Stimulated activated CD4-positive, alpha-beta T cell treated with anti-CD3 and anti-CD28 coated beads, Interleukin-2, amount 100 ng/mL, for 4 hours (primary cell): ENCODE data around the gene DUSP2.

Source experiments
- DNase-seq: peaks from one replicate; pipeline ENCODE4 v3.0.0-alpha.2; 2020; ENCODE audit warnings: low read depth

The DUSP2 gene

DNA sequence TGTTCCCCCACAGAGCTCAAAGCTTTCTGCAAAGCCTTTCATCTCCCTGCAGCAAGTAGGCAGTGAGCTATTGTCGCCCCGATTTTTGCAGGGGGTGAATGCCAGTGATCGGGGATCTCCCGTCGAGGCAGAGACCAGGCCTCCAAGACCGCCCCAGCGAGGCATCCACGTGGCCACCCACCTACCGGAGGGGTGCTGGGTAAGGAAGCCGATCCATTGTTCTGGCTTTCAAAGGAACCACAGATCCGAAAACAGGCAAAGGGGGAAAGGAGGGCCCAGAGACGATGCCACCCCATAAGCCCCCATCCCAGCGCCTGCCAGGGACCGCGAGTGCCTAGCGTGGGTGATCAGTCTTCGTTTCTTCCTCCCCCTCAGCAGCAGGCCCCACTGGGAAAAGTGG lies 31.3 kb downstream of the DUSP2 start:
- no peak for DNase-seq

DNA sequence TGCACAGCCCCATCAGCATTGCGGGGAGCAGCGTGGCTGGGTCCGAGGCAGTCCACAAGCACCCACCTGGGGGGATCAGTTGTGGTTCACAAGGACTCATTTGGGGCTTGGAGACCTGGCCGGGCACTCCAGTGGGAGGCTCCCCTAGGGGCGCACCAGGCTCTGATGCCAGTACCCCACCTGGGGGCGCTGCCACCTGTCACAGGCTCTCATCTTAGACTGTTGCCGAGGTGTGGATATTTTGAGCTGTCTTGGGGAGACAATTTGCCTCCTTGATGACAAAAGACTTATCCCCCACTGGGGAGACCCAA lies 31.9 kb downstream of the DUSP2 start:
- DNase-seq, result no peak

DNA sequence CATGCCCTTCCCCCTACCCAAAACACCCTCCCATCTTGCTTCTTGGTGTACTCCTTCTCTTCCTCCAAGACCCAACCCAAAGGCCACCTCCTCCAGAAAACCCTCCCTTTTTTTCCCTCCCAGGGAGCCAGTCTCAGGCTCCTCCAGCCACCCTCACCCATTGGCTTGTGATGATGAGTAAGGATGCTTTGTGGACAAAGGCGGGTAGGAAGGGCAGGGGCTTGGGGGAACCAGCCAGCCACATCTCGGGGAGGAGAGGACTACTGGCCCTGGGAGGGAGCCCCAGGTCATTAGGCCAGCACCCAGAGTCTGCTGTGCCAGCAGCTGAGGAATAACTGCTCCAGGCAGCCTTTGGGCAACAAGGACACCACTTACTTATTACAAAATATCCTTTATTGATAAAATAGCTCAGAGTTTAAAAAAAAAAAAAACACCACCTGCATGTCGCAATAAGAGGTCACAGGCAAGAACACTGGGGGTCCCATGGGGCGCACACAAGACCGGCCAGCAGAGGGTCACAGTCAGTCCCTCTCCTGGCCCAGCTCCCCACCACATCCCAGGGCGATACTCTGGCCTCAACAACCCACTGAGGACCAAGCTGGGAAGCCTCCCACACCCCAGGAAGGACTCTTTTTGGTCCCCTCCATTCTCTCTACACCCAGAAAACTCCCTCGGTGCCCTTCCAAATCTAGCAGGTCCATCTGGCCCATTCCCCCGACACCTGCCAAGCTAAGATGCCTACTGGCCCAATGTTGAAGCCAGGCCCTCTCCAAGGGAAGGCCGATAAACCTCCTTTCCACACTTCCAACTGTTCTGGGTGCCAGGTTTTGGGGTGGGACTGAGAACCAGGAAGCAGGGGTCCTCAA lies 32.5 kb downstream of the DUSP2 start:
- DNase-seq, result no peak

DNA sequence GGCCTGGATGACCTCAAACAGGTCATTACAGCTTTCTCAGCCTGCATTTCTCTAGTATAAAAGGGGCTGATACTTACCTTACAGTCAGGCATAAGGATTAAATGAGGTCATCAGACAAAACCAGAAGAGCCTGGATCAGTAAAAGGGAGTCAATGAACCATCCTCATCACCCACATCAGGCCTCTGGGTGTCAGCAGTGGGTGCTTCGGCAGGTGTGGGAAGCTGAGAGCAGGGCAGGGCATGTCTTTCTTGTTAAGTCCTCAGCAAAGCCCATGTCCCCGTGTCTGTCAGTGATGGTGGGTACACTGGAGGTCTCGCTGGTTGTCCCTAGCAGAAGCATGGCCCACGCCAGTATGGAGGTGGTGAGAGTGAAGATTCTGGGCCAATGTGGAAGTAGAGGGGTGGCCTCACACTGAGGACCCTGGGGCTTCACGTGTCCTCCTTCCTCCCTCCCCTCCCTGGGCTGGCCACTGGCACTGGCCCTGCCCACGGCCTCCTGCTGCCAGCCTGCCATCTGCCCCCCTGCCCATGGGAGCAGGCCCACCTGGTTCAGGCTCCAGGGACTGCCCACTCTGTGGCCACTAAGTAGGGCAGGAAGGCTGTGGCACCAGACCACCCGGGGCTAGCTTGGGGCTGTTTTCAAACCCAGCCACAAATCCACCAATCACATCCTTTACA lies 33.3 kb downstream of the DUSP2 start:
- no peak for DNase-seq

DNA sequence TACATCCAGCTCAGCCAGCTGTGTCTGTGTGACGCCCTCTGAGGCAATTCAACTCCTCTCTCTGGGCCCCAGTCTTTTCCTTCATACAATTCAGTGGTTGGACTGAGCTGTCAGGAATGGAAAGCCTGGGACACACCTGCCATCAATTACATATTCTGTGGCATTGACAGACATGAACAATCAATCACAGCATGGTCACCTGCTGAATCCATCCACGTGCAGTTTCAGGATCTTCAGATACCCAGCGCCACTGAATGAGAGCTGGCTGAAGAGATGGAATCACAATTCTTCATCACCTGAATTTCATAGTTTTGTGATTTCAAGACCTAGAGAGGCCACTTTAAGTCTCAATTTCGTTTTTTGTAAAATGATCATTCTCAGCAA lies 34.0 kb downstream of the DUSP2 start:
- no peak for DNase-seq

DNA sequence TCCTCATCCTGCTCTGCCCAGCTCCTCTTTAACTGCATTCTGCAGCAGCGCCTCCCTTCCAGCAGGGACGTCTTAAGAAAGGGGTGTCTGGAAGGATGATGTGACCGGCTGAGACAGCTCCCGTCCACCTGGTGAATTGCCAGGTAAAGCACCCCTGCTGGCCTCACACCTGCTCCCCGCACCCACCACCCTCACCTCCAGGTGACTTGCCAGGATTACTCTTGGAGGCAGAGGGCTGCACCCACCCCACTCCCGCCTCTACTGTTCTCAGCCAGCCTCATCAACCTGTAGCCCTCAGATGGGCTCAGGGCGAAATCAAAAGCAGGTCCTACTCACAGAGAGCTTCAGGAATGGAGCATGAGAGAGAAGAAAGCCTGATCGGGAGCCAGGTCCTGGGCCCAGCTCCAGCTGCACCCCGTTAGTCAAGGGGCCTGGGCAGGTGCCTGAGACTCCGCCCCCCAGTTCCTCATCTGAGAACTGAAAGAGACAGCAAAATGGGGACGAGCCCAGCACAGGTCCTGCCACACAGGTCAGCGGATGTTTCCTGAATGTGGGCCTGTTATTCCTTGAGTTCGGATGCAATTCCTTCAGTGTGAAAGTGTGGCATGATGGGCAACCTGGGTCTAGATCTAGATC lies 34.5 kb downstream of the DUSP2 start:
- DNase-seq, result no peak

DNA sequence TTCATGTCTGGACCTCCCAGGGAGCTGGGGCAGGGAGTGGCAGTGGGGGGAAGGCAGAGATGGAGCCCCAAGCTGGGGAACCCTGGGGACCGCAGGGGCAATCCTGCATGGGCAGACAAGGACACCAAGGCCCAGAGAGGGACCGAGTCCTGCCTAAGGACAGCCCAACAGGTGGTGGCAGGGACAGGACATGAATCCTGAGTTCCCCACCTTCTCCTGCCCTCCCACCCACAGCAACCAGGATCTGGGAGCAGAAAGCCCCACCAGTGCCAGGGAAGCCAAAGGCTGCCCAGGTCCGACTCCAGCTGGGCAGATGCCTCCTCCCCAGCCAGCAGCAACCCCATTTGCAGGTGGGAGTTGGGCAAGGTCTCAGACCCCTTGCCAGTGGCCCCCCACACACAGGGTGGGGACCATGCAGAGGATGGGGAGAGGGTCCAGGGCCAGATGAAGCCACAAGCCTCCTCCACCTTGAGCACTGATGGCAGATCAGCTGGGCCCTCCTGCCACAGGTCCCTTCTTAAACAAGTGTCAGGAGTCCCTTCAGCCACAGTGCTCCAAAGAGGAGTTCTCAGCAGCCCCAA lies 35.2 kb downstream of the DUSP2 start:
- no peak for DNase-seq

DNA sequence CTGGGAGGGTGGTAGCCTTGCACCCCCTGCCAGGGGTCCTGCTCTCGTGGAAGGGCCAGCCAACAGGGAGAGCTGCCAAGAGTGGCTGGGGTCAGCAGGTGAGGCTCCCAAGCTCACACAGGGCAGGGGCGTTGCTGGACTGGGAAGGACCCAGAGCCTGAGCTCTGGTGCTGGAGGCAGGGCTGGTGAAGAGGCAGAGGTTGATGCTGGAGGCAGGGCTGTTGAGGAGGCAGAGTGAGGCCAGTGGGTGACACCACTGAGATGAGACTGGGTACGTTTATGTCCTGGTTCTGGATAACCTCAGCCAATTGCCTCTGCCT lies 35.9 kb downstream of the DUSP2 start:
- no peak for DNase-seq

DNA sequence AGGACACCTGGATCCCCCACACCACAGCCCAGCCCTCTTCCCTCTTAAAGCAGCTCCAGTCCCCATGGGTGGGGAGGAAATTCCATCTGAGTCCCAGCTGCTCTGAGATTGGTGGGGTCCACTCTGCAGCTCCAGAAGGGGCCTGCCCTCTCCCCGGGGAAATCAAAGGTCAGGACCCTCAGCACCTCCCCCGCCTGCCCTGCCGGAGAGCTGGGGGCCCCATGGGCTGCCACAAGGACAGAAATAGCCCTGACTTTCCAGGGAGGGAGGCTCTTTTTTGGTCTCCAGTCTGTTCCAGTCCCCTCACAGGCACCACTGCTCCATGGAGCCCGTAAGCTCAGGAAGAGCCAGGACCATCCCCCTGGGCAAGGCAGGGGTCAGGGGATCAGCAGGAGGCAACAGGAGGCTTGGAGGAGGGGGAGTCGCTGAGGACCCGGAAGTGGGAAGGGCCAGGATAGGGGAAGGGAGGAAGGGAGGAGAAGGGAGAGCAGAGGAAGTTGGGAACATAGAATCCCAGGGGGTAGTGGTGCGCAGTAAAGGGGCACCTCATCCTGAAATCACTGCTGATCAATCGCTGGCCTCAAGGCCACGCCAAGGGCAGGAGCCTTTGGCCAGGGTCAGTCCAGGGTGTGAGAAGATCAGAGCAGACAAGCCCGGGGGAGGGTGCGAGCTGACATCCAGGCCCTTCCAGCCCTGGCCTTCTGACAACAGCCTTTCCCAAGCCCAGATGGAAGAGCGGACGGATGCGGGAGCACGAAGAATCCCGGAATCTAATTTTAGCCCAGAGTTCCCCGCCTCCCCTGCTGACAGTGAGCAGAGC lies 36.5 kb downstream of the DUSP2 start:
- DNase-seq, result no peak

DNA sequence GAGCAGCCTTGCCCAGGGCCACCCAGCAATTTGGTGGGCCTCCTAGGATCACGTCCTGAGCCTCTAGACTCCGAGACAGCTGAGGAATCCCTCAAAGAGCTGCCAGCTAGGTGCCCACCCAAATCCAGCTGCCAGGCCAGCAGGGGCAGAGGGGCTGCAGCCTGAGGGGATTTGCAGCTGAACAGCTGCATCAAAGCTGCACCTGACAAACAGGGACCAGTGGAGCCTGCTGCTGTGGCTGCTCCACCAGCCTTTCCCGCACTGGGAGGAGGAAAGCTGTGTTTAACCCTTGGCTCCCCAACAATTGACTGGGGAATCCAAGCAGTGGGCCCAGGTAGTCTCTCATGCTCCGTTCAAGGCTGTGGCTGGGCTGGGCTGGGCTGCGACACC lies 37.1 kb downstream of the DUSP2 start:
- no peak for DNase-seq

DNA sequence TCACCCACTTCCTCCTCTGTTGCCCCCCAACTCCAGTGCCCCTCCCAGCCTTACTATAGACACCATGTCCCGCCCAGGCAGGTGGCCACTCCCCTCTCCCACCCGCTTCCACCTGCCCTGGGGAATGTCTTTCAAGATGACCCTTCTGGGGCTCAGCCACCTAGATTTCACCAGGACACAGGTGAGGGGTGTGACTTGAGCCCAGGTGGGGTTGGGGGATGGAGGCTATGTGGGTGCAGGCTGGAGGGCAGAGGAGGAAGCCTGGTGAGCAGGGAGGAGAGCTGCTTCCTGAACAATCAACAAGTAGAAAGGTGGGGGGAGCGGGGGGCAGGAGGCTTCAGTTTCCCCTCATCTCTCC lies 37.6 kb downstream of the DUSP2 start:
- no peak for DNase-seq

DNA sequence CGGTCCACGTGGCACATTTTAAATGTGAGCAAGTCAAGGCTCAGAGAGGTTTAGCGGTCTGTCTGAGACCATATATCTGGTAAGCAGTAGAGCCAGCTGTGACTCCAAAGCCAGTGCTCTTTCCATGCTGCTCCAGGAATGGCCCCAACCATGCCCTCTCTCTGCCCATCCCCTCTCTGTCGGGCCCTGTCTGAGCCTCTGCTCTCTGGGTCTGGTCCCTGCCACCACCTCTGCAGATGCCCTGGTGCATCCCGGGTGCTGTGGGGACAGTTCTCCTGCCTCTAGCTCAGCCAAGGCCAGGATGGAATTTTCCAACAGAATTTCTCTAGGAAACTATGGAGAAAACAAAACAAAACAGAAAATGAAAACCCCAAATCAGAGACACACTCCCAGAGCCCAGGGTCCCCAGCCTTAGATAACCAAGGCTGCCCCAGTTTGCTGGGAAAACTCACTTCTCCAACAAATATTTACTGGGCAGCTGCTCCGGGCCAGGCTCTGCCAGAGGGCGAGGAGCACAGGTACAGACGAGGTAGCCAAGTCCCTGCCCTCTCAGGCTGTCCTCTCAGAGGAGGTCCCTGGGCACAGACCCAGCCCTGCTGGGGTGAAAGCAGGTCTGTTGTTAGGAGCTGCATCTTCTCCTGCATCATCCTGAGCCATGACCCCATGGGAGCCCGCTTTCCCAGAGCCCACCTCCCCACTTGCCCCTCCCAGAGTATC lies 38.1 kb downstream of the DUSP2 start:
- no peak for DNase-seq

DNA sequence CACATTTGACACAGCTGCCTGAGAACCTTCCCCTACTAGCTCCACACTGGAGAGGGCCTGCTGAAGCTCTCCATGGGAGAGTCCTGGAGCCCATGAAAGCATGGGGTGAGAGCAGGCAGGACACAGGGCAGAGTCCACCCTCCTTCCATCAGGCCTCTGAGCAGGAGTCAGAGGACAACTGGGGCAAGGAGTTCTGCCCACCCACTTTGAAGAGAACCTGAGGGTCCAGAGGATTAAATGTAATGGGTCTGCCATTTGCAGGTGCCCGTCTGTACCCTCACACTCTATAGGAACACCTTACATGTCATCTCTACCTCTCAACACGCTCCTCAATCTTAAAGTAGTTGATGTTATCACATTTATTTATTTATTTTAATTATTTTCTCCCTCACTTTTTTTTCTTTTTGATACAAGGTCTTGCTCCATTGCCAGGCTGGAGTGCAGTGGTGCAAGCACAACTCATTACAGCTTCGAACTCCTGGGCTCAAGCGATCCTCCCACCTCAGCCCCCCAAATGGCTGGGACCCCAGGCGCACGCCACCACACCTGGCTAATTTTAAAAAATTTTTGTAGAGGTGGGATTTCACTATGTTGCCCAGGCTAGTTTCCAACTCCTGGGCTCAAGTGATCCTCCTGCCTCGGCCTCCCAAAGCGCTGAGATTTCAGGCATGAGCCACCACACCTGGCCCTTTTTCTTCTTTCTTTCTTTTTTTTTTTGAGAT lies 39.1 kb downstream of the DUSP2 start:
- no peak for DNase-seq

DNA sequence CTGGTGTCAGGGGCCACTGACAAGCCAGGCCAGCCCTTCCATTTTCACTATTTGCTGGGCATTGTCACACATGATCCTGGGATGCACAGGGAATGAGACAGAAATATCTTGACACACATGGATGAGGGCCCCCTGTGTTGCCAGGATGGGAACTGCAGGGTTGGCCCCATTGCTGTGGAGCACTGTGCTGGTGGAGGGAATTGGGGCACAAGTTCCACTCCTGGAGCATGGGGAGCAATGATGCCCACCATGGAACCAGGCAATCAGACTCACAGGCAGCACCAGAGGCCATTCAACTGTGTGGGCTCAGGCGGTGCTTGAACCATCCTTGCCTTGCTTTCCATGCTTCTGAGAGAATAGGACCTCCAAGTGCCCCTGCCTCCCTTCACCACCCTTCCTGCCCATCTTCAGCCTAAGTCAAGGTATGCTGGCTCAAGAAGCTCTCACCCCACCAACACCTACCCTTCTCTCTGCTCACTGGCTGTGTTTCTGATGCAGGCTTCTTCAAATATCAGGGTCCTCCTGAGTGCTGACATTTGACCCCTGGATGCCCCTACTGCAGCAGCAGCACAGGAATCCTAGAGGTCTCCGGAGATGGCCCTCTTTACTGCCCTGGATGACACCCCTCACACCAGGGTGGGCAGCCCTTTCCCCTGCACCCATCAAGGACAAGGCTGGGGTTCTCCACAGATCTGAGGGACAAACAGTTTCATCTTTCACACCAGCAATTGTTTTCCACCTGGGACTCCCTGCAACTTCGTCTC lies 39.9 kb downstream of the DUSP2 start:
- no peak for DNase-seq

DNA sequence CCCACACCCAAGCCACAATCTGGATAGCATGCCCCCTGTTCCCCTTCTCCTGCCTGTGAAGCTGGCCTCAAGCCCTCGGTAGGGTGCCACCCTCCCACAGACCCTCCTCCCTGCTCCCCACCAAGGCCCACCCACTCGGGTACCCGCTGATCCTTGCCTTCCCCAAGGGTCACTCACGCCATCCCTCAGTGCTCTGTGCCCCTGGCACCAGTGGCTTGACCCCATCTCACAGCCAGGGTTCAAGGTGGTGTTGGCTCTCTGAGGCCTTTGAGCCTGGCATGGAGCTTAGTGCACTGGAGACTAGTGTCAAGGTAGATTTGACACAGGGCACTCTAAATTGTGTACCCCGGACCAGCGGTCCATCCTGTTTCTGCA lies 40.8 kb downstream of the DUSP2 start:
- DNase-seq, result no peak

DNA sequence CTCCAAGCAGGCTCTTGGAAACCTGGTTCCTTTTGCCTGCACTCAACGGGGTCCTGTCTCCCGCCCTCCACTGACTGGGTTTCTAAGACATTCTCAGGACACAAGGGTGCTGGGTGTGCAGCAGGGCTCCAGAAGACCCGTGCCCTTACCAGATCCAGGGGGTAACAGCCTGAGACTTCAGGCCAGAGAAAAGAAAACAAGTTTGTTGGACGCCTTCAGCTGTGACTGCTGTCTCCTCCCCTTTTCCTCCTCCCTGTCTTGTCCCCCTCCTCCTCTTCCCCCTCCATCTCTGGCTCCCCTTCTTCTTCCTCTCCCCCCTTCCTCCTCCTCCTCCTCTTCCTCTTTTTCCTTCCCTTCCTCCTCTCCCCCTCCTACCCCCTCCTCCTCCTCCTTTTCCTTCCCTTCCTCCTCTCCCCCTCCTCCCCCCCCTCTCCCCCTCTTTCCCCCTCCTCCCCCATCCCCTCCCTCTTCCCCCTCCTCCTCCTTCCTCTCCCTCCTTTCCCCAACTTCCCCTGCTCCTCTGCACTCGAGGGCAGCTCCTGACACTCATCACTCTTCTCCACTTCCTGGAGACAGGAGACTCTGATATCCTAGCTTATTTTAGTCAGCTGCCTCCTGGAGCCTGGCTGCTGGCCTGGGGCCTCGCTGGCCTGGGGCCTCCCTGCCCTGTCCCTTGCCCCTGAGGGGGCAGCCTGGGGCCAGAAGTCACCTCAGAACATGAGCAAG lies 41.3 kb downstream of the DUSP2 start:
- no peak for DNase-seq

DNA sequence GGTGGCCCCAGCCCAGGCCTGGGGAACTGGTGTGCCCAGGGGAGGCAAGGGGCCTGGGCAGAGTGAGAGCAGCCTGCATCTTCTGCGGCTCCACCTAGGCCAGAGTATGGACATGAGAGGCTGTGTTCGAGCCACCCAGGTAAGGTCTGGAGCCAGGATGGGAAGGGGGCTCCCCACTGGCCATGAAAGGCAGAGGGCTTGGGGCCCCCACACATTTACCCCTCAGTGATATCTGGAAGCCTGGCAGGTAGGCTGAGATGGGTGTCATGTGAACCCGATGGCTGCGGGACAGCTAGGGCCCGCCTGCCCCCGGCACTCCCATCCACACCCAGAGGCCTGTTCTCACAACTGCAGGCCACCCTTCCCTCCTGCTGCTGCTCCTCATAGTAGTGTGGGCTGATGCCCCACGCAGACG lies 42.0 kb downstream of the DUSP2 start:
- no peak for DNase-seq

DNA sequence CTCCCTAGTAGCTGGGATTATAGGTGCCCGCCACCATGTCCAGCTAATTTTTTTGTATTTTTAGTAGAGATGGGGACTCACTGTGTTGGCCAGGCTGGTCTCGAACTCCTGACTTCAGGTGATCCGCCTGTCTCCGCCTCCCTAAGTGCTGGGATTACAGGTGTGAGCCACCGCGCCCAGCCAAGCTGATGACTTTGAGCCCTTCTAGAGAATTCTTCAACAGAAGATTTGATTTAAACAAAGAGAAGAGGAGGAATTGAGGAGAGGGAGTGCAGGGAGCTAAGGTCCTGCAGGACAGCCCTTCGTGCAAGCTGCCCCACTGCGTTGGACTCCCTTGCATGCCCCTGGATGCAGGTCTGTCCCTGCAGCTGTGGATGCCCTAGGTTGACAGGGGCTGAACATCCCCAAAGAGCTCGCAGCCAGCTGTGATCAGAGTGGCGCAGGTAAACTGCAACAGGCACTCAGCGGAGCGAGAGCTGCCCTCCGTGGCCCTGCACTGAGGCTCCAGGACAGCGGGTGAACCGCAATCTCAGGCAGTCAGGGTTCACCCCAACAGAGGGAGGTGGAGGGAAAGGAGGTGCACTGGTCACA lies 42.5 kb downstream of the DUSP2 start:
- no peak for DNase-seq

DNA sequence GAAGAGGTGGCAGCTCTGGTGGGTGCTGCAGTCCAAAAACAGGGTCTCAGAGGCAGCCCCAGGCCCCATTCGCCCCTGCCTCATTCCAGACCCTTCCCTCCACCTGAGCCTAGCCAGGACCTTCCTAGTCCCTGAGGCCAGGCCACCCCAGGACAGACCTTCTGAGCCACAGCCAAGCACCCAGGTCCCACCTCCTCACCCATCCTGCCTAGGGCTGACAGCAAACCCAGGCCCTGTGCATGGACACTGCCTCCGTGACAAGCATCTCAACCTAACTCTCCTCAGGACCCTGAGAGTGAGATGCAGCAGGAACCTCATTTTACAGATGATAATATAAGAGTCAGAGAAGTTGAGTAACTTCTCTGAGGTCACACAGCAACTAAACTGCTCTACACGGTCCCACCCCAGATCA lies 44.3 kb downstream of the DUSP2 start:
- DNase-seq, result no peak
